Neural cell (in vitro differentiated cells): Measurements from ENCODE around the gene LAIR1. TPM values are rescaled to one million over a fixed set of nuclear protein-coding genes. Genes with fewer than 3 reads are reported as not detected.

Source experiments
- H2AFZ ChIP-seq: fragments of 200-600, 300-800 bp; sonication (generic), shearing (Covaris generic); 2 replicates; pipeline ENCODE4 v1.6.0; 2014; ENCODE audit warnings: low read depth, mild to moderate bottlenecking, antibody characterized with exemption, low read length, moderate library complexity
- H3F3A ChIP-seq: fragments of 200-600 bp; shearing (Covaris generic); 2 replicates; pipeline ENCODE4 v1.6.1; 2016; ENCODE audit warnings: mild to moderate bottlenecking, moderate library complexity, mixed read lengths, antibody characterized with exemption, low read length; ENCODE audit not compliant: insufficient read depth, poor library complexity, severe bottlenecking
- H3K27ac ChIP-seq: fragments of 200-600, 300-800 bp; sonication (generic), shearing (Covaris generic); 2 replicates; pipeline ENCODE4 v1.5.1; 2014; ENCODE audit warnings: mild to moderate bottlenecking, low read length, moderate library complexity
- H3K27me3 ChIP-seq: fragments of 300-800, 200-600 bp; sonication (generic), shearing (Covaris generic); 2 replicates; pipeline ENCODE4 v1.6.0; 2014; ENCODE audit warnings: mild to moderate bottlenecking, low read depth, low read length, moderate library complexity; ENCODE audit not compliant: insufficient read depth
- H3K36me3 ChIP-seq: fragments of 300-800, 200-600 bp; sonication (generic), shearing (Covaris generic); 2 replicates; pipeline ENCODE4 v1.5.1; 2014; ENCODE audit warnings: mild to moderate bottlenecking, antibody characterized with exemption, low read length, moderate library complexity; ENCODE audit not compliant: insufficient read depth
- H3K4me2 ChIP-seq: fragments of 300-800, 200-600 bp; sonication (generic), shearing (Covaris generic); 2 replicates; pipeline ENCODE4 v1.6.0; 2014; ENCODE audit warnings: mild to moderate bottlenecking, low read length
- H3K4me3 ChIP-seq: fragments of 300-800, 200-600 bp; sonication (generic), shearing (Covaris generic); 2 replicates; pipeline ENCODE4 v1.5.1; 2014; ENCODE audit warnings: mild to moderate bottlenecking, low read length, moderate library complexity
- H3K79me2 ChIP-seq: fragments of 200-600 bp; shearing (Covaris generic); replicated peaks from 2 replicates; pipeline ENCODE4 v1.6.0; 2014; ENCODE audit warnings: mild to moderate bottlenecking, low read length, moderate library complexity; ENCODE audit not compliant: insufficient read depth
- H3K9ac ChIP-seq: fragments of 300-800, 200-600 bp; sonication (generic), shearing (Covaris generic); 2 replicates; pipeline ENCODE4 v1.6.1; 2016; ENCODE audit warnings: mild to moderate bottlenecking, low read length, mixed read lengths
- H3K9me2 ChIP-seq: fragments of 200-600 bp; shearing (Covaris generic); 2 replicates; pipeline ENCODE4 v1.6.1; 2016; ENCODE audit warnings: mild to moderate bottlenecking, low read length, mixed read lengths; ENCODE audit not compliant: insufficient read depth
- H3K9me3 ChIP-seq: fragments of 200-600, 300-800 bp; sonication (generic), shearing (Covaris generic); 2 replicates; pipeline ENCODE4 v1.6.1; 2016; ENCODE audit warnings: mild to moderate bottlenecking, mixed run types, low read length, moderate library complexity, mixed read lengths
- H4K20me1 ChIP-seq: fragments of 200-600 bp; shearing (Covaris generic); 2 replicates; pipeline ENCODE4 v1.6.1; 2016; ENCODE audit warnings: mild to moderate bottlenecking, mixed run types; ENCODE audit not compliant: insufficient read depth
- EP300 ChIP-seq: fragments of 450-650 bp; conservative IDR thresholded peaks from 2 replicates; pipeline ENCODE4 v1.6.1; 2014; ENCODE audit warnings: antibody characterized with exemption, mild to moderate bottlenecking, moderate library complexity; ENCODE audit not compliant: poor library complexity, severe bottlenecking
- EZH2 ChIP-seq: fragments of 200-600, 300-800 bp; shearing (Covaris generic), sonication (generic); IDR thresholded peaks from 2 replicates; pipeline ENCODE4 v1.6.1; 2014; ENCODE audit warnings: antibody characterized with exemption, low read length, borderline replicate concordance, mild to moderate bottlenecking; ENCODE audit not compliant: insufficient read depth, poor library complexity, severe bottlenecking
- MXI1 ChIP-seq: fragments of 450-650 bp; conservative IDR thresholded peaks from 2 replicates; pipeline ENCODE4 v1.6.1; 2014; ENCODE audit warnings: antibody characterized with exemption, mild to moderate bottlenecking; ENCODE audit not compliant: poor library complexity, severe bottlenecking
- POLR2AphosphoS5 ChIP-seq: IDR thresholded peaks from 2 replicates; pipeline ENCODE4 v1.6.1; 2012
- RAD21 ChIP-seq: fragments of 450-650 bp; conservative IDR thresholded peaks from 2 replicates; pipeline ENCODE4 v1.6.1; 2014; ENCODE audit warnings: antibody characterized with exemption, mild to moderate bottlenecking, moderate library complexity
- SMC3 ChIP-seq: fragments of 450-650 bp; conservative IDR thresholded peaks from 2 replicates; pipeline ENCODE4 v1.6.1; 2014; ENCODE audit warnings: antibody characterized with exemption, mild to moderate bottlenecking, moderate library complexity; ENCODE audit not compliant: poor library complexity
- TAF1 ChIP-seq: IDR thresholded peaks from 2 replicates; pipeline ENCODE4 v1.6.1; 2012; ENCODE audit warnings: low read depth
- polyA plus RNA-seq: library from polyadenylated mRNA; depleted of rRNA; stranded (reverse); fragments of >200 nt; gene quantifications from 2 replicates; pipeline ENCODE4 v1.2.3, GENCODE V29; 2014
- TF ChIP-seq, protein P1 (sequence below): IDR thresholded peaks from 2 replicates; pipeline ENCODE4 v1.6.1; 2012; ENCODE audit warnings: borderline replicate concordance
- TF ChIP-seq, protein P2 (sequence below): fragments of 450-650 bp; IDR thresholded peaks from 2 replicates; pipeline ENCODE4 v1.5.1; 2014; ENCODE audit warnings: antibody characterized with exemption, mild to moderate bottlenecking, moderate library complexity; ENCODE audit not compliant: poor library complexity, severe bottlenecking

The LAIR1 gene
- polyA plus RNA-seq, 1 donor from 2014 or later, result not detected

DNA sequence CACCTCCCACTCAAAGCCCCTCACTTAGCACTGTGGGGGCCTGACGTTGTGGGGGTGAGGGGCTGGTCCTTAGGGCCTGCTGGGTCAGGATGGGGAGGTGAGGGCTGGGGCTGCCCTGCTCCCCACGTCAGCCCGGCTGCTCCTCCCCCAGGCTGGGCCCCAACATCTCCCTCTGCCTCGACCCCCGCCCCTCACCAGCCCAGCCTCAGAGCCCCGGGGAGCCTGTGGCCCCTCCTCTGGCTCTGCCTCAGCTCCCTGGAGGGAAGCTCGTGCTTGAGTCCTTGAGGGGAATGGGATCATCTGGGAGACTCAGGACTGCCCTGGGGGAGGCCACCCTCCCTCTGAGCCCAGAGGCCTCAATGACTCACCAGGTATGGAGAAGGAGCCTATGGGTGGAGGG lies 32.6 kb downstream of the LAIR1 start:
- Histone ChIP-seq H3F3A (no peaks in the 10 kb centered on the region), H3K9me3 (no peaks in the 10 kb centered on the region), H2AFZ (no peak overlapping the region), H3K4me2 (no peak overlapping the region), H3K79me2 (no peaks in the 10 kb centered on the region), H3K27me3 (no peaks in the 10 kb centered on the region), H3K36me3 (no peaks in the 10 kb centered on the region), H3K27ac (no peak overlapping the region), H4K20me1 (no peaks in the 10 kb centered on the region), H3K9ac (no peak overlapping the region), H3K4me3 (no peak overlapping the region), H3K9me2 (no peaks in the 10 kb centered on the region)
- TF ChIP-seq EZH2 (no peak), SMC3 (no peak), RAD21 (no peak), POLR2AphosphoS5 (no peak), EP300 (no peak), MXI1 (no peak), TAF1 (no peak)
- TF ChIP-seq, protein P1, sequence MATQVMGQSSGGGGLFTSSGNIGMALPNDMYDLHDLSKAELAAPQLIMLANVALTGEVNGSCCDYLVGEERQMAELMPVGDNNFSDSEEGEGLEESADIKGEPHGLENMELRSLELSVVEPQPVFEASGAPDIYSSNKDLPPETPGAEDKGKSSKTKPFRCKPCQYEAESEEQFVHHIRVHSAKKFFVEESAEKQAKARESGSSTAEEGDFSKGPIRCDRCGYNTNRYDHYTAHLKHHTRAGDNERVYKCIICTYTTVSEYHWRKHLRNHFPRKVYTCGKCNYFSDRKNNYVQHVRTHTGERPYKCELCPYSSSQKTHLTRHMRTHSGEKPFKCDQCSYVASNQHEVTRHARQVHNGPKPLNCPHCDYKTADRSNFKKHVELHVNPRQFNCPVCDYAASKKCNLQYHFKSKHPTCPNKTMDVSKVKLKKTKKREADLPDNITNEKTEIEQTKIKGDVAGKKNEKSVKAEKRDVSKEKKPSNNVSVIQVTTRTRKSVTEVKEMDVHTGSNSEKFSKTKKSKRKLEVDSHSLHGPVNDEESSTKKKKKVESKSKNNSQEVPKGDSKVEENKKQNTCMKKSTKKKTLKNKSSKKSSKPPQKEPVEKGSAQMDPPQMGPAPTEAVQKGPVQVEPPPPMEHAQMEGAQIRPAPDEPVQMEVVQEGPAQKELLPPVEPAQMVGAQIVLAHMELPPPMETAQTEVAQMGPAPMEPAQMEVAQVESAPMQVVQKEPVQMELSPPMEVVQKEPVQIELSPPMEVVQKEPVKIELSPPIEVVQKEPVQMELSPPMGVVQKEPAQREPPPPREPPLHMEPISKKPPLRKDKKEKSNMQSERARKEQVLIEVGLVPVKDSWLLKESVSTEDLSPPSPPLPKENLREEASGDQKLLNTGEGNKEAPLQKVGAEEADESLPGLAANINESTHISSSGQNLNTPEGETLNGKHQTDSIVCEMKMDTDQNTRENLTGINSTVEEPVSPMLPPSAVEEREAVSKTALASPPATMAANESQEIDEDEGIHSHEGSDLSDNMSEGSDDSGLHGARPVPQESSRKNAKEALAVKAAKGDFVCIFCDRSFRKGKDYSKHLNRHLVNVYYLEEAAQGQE, result no peak
- TF ChIP-seq, protein P2, sequence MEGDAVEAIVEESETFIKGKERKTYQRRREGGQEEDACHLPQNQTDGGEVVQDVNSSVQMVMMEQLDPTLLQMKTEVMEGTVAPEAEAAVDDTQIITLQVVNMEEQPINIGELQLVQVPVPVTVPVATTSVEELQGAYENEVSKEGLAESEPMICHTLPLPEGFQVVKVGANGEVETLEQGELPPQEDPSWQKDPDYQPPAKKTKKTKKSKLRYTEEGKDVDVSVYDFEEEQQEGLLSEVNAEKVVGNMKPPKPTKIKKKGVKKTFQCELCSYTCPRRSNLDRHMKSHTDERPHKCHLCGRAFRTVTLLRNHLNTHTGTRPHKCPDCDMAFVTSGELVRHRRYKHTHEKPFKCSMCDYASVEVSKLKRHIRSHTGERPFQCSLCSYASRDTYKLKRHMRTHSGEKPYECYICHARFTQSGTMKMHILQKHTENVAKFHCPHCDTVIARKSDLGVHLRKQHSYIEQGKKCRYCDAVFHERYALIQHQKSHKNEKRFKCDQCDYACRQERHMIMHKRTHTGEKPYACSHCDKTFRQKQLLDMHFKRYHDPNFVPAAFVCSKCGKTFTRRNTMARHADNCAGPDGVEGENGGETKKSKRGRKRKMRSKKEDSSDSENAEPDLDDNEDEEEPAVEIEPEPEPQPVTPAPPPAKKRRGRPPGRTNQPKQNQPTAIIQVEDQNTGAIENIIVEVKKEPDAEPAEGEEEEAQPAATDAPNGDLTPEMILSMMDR, result no peak

DNA sequence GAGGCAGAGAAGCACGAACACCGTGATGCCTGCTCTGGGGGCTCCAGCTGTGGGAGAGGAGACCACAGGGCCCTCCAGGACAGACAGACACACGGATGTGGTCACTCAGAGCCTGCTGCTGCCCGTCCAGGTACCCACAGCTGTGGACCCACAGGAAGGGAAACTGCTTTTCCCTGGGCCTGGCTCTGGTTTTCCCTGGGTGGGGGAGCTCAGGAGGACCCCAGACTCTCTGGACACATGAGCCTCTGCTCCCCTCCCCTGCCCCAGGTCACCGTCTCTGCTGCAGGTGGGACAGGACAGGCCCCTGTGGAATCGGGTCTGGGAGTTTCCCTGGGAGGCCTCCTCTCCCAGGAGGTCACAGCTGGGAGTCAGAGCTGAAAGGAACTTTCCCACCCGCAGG lies 33.1 kb downstream of the LAIR1 start:
- no peaks in the 10 kb centered on the region for H3K79me2 ChIP-seq
- H2AFZ ChIP-seq, result no peak overlapping the region
- H3K4me3 ChIP-seq, result no peak overlapping the region
- H3K27me3 ChIP-seq, result no peaks in the 10 kb centered on the region
- H3K4me2 ChIP-seq, result no peak overlapping the region
- no peak overlapping the region for H3K27ac ChIP-seq
- TF ChIP-seq SMC3 (no peak), TAF1 (no peak)
- no peaks in the 10 kb centered on the region for H3F3A ChIP-seq
- H3K9me2 ChIP-seq, result no peaks in the 10 kb centered on the region
- no peak overlapping the region for H3K9ac ChIP-seq
- no peaks in the 10 kb centered on the region for H3K36me3 ChIP-seq
- H3K9me3 ChIP-seq, result no peaks in the 10 kb centered on the region
- no peaks in the 10 kb centered on the region for H4K20me1 ChIP-seq

DNA sequence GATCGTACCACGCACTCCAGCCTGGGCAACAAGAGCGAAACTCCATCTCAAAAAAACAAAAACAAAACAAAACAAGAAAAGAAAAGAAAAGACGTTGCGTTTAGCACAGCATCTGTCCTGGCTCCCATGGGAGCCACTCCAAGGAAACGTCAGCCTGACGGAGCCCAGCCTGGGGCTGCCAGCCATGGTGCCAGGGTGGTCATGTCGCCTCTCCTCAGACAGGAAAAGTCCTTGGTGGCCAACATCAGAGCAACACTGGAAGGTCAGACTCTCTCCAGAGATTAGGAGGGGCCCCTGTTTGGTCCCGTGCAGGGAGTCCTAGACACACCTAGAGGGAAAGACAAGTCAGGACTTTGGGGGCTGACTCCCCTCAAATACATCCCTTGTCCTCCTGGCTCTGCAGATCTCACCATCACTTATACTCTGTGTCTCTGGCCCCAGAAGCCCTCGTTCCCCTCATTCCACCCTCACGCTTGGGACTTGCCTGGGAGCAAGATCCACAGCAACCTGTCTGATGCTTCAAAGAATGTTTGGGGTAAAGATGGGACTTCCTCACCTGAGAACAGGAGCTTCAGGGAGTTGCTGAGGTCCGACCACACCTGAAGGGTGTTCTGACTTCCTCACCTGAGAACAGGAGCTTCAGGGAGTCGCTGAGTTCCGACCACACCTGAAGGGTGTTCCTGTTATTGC lies 35.1 kb downstream of the LAIR1 start:
- H3K36me3 ChIP-seq, result no peaks in the 10 kb centered on the region
- H3F3A ChIP-seq, result no peaks in the 10 kb centered on the region
- H3K4me3 ChIP-seq, result no peak overlapping the region
- no peaks in the 10 kb centered on the region for H3K9me2 ChIP-seq
- no peaks in the 10 kb centered on the region for H3K79me2 ChIP-seq
- H3K27ac ChIP-seq, result no peak overlapping the region
- H3K4me2 ChIP-seq, result no peak overlapping the region
- TF ChIP-seq POLR2AphosphoS5 (no peak), EZH2 (no peak), MXI1 (no peak), RAD21 (no peak), TAF1 (no peak), EP300 (no peak), SMC3 (no peak)
- TF ChIP-seq, protein P2, result no peak
- TF ChIP-seq, protein P1, result no peak
- H3K9ac ChIP-seq, result no peak overlapping the region
- no peaks in the 10 kb centered on the region for H3K27me3 ChIP-seq
- no peaks in the 10 kb centered on the region for H3K9me3 ChIP-seq
- no peaks in the 10 kb centered on the region for H4K20me1 ChIP-seq
- H2AFZ ChIP-seq, result no peak overlapping the region
